ENCODE measurements around the gene RABL6.
"Not testable (repeated sequence)": the region's sequence is repeated elsewhere in the genome, so short reads cannot be mapped to it uniquely, and the experiment has no call there.

RABL6 gene, protein sequence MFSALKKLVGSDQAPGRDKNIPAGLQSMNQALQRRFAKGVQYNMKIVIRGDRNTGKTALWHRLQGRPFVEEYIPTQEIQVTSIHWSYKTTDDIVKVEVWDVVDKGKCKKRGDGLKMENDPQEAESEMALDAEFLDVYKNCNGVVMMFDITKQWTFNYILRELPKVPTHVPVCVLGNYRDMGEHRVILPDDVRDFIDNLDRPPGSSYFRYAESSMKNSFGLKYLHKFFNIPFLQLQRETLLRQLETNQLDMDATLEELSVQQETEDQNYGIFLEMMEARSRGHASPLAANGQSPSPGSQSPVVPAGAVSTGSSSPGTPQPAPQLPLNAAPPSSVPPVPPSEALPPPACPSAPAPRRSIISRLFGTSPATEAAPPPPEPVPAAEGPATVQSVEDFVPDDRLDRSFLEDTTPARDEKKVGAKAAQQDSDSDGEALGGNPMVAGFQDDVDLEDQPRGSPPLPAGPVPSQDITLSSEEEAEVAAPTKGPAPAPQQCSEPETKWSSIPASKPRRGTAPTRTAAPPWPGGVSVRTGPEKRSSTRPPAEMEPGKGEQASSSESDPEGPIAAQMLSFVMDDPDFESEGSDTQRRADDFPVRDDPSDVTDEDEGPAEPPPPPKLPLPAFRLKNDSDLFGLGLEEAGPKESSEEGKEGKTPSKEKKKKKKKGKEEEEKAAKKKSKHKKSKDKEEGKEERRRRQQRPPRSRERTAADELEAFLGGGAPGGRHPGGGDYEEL

GRCh38 chr9:136807281-136808074 is at the start of gene RABL6:
Gene RABL6 (plus strand): TSS chr9:136807948. CDS start chr9:136808197, 249 bp downstream.
- peak; percentile 86 for DNase-seq

GRCh38 chr9:136759001-136759400 is 48.7 kb upstream of the RABL6 start:
- peak; percentile 9 for DNase-seq

DNA sequence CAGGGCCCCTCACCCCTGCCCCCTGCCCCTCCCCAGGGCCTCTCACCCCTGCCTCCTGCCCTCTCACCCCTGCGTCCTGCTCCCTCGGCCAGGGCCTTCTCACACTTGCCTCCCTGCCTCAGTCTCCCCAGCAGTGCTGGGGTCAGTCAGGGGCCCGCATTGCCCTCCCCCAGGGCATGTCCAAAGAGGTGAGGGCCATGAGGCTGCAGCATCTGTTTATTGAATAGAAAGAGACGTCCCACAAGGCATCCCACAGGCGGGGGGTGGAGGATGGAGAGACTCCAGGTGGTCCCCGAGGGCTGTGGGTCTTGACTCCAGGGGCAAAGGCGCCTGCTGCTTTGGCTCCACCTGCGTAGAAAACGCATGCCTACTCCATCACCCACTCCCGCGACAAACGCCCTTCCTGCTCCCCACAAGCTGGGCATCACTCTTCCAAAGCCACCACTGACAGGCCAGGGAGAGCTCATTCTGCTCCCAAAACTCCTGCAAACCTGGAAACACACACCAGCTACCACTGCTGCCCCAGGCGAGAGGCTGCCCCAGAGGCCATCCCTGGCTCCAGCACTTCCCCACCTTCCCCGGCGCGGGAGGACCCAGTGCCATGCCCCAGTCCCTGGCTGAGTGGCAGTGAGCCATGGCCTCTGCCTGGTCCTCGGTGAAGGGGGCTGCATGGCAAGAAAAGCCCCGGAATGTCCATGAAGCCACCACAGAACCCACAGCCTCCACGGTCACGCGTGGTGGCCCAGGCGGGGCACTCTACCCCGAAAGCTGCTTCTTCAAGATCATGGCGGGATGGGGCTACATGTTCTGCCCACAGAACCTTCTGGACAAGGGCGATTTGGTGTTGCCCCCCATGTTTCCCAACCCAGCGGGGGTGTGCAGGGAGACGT is 48.1 kb upstream of the RABL6 start:
- DNase-seq, result peak; percentile 13

DNA sequence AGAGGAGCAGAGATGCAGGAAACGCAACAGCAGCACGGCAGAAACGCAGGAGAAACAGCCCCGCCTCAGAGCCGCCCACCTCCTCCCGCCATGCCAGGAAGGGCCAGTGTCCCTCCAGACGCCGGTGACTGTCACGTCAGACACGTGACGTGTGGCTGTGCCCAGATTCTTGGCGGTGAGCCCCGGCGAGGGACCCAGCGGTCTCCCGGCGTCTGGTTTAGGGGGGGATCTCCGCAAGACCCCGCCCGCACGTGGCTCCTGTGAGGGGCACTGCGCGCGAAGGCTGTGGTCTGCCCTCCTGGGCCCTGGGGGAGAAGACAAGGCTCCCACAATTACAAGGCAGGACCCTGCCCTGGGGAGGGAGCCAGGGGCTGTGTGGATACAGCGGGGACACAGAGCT is 47.3 kb upstream of the RABL6 start:
- DNase-seq, result no peak

DNA sequence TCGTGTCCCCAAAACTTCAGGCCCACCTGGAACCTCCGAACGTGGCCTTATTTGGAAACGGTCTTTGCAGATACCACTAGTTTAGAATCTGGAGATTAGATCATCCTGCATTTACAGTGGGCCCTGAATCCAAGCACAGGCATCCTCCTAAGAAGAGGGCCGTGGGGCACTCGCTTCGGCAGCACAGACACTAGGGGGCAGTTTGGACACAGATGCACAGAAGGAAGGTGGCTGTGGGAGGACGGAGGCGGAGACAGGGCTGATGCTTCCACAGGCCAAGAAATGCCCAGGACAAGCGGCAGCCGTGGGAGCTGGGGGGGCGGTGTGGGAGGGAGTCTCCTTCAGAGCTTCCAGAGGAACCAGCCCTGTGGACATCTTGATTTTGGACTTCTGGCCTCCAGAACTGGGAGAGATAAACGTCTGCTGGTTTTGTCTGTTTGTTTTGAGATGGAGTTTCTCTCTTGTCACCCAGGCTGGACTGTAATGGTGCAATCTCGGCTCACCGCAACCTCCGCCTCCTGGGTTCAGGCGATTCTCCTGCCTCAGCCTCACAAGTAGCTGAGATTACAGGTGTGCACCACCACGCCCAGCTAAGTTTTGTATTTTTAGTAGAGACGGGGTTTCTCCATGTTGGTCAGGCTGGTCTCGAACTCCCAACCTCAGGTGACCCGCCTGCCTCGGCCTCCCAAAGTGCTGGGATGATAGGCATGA is 46.8 kb upstream of the RABL6 start:
- not testable (repeated sequence) for DNase-seq

DNA sequence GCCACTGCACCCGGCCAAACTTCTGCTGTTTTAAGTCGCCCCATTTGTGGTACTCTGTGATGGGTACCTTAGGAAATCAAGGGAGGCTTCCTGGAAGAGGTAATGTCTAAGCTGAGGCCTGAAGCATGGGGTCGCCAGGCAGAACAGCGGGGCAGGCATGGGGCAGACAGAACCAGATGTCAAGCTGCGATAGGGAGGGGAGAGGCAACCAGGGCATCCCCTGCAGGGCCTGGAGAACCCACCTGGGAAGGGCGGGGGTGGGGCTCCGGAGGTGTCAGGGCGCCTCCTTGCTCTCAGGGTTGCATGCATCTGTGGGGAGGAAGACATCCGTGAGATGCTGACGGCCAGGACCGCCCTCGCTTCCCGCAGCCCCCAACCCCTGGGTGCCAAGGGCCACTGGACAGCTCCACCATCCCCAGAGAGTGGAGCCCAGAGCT is 46.2 kb upstream of the RABL6 start:
- peak; percentile 18 for DNase-seq

GRCh38 chr9:136762221-136762691 is 45.5 kb upstream of the RABL6 start:
- no peak for DNase-seq

DNA sequence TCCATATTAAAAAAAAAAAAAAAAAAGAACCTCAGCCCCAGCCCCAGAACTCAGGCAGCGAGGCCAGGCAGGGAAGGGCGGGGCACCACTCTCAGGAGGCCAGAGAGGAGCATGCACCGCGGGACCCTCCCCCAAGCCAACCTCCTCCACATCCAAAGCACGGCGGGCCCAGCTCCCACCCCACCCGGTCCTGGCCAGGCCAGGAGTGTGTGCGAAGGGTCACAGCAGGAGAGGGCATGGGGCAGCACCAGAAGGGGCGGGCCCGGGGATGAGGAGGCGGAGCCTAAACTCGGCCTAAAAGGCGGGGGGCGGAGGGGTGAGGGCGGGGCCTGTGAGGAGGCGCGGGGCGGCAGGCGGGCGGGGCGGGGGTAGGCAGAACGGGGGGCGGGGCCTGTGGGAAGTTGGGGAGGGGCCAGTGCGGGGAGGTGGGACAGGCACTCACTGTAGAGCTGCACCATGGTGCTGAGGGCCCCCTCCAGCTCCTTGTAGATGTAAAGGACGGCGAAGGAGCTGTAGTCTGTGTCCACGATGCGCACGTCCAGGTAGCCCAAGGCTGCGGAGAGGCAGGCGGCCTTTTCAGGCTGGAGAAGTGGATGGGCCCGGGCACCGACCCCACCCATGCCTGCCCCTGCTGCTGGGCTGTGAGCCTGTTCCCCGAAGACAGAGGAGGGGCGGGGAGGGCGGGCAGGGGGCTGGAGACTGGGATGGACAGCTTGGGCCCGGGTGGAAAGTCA is 44.7 kb upstream of the RABL6 start:
- peak; percentile 58 for DNase-seq

DNA sequence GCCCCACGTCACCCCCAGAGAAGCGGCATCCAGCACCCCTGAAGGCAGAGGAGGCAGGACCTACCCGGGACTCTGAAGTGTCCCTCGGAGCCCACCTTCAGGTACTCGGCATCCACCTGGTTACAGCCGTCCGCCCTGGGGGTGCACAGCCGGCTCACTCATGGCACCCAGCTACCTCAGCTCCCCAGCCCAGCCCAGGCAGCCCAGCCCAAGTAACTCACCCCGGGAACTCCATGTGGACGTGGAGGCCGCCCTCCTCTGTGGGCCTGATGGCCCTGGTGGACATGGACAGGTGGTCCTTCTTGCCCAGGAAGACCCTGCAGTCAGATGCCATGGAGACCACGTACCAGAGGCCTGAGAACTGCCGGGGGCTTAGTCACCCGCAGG is 44.1 kb upstream of the RABL6 start:
- DNase-seq, result no peak

DNA sequence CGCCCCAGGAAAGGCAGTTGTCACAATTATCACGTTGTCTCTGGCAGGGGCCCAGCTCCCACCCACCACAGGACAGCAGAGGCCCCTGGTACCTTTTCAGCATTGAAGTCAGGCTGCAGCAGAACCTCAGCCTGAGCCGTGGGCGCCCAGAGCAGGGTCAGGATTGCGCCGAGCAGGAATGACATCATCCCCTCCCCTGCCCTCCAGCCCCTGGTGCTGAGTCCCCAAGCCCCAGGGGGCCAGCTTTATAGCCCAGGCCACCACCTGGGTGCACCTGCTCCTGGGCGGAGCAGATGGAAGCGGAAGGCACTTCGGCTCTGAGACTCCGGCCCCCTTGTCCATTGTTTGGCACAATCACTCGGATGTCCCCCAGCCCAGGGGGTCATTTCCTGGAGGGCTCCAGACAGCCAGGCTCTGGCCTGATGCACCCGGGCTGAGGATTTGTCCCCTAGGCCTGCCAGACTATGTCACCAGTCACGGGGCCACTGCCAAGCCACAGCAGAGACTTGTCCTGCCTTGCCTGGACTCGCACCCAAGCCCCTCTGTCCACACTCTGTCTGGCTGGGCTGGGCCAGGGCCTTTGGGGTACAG is 43.4 kb upstream of the RABL6 start, which contains the start of gene LCN15:
TSS of gene LCN15 (minus strand) at position 218 of the 591 bp plus-strand sequence. CDS start at position 188, 30 bp downstream.
- DNase-seq, result no peak

DNA sequence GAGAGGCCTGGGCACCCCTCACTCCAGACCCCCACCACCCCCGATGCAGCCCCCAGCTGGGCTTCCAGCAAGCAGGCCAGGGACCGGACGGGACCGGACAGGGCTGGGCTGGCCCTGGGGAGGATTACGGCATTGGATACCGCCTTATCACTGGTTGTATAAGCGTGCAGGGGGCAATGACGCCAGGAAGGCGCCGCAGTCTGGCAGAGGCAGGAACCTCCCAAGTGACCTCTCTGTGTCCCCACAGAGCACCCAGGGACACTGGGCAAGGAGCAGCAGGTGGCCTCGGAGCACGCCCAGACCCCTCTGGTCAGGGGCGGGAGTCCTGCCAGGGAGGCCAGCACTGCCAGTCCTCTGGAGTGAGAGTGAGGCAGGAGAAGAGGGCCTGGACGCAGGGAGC is 42.7 kb upstream of the RABL6 start:
- no peak for DNase-seq

DNA sequence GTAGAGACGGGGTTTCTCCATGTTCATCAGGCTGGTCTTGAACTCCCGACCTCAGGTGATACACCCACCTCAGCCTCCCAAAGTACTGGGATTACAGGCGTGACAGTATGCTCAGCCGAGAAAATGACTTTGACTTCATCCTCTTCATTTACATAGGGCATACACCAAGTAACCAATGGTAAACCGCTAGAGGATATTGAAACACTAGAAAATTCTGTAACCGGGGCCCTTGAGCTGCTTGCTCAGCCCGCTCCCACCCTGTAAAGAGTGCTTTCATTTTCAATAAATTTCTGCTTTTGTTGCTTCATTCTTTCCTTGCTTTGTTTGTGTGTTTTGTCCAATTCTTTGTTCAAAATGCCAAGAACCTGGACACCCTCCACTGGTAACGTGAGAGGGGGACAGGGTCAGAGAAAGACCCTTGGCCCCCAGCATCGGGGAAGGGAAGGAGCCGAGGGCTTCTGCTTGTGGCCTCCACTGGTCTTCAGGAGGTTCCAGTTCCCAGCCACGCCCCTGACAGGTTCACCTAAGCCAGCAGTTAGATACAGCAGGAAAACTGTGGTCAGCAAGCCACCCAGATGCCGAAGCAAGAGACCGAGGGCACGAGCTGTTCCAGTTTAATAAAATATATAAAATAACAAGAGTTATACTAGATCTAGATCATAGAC is 41.9 kb upstream of the RABL6 start:
- not testable (repeated sequence) for DNase-seq

- peak; percentile 65 for DNase-seq
These were observed 41.2 kb upstream of the RABL6 start for GRCh38 chr9:136766410-136767120.

GRCh38 chr9:136769710-136770191 is 38.0 kb upstream of the RABL6 start:
- no peak for DNase-seq

- no peak for DNase-seq
These were observed 35.8 kb upstream of the RABL6 start for GRCh38 chr9:136771907-136772415.

GRCh38 chr9:136773386-136774044 is 34.2 kb upstream of the RABL6 start:
- no peak for DNase-seq

- DNase-seq, result no peak
These were observed 33.2 kb upstream of the RABL6 start for GRCh38 chr9:136774416-136775045.

Measured in femur (tissue), 1 donor.